Natural killer cell (primary cell): ENCODE data around the gene HGS. TPM values are rescaled to one million over a fixed set of nuclear protein-coding genes. Genes with fewer than 3 reads are reported as not detected.

Experiments used
- ATAC-seq, 3 donors: fragments of 150-1000 bp in 2 of 3; fragments of 200-7000 bp in 1 of 3; cut with Tn5 transposase; 1 replicate in 1 of 3; 2 replicates in 2 of 3; pipeline ENCODE4 v1.10.0; 2021; ENCODE audit warnings: mild to moderate bottlenecking in 2 of 3, moderate library complexity in 2 of 3
- DNase-seq, 2 donors: peaks; one replicate each; pipeline versions ENCODE4 v3.0.0 to v3.0.0-alpha.2; 2013 to 2021; ENCODE audit warnings: mixed read lengths in 1 of 2
- H3K27ac ChIP-seq: one replicate; pipeline ENCODE4 v1.5.1; 2013; ENCODE audit warnings: mild to moderate bottlenecking, low read length
- H3K27me3 ChIP-seq: one replicate; pipeline ENCODE4 v1.6.1; 2013; ENCODE audit warnings: low read length; ENCODE audit not compliant: control insufficient read depth, insufficient read depth
- H3K36me3 ChIP-seq: one replicate; pipeline ENCODE4 v1.6.1; 2013; ENCODE audit warnings: low read length; ENCODE audit not compliant: control insufficient read depth, insufficient read depth
- H3K4me1 ChIP-seq: one replicate; pipeline ENCODE4 v1.6.1; 2013; ENCODE audit warnings: low read length; ENCODE audit not compliant: control insufficient read depth, insufficient read depth
- H3K4me3 ChIP-seq: one replicate; pipeline ENCODE4 v1.5.1; 2013; ENCODE audit warnings: low read length
- H3K9me3 ChIP-seq: one replicate; pipeline ENCODE4 v1.6.1; 2013; ENCODE audit warnings: low read length; ENCODE audit not compliant: control insufficient read depth, insufficient read depth
- H3K27ac Mint-ChIP-seq, 2 donors: one replicate each; pipeline ENCODE4 v1.8.0; 2022; ENCODE audit warnings: mild to moderate bottlenecking in 2 of 2, mixed read lengths in 2 of 2, moderate library complexity in 1 of 2
- H3K27me3 Mint-ChIP-seq, 2 donors: one replicate each; pipeline ENCODE4 v1.8.0; 2022; ENCODE audit warnings: low read depth in 2 of 2, mixed read lengths in 2 of 2
- H3K36me3 Mint-ChIP-seq: one replicate; pipeline ENCODE4 v1.8.0; 2022; ENCODE audit warnings: mixed read lengths
- H3K4me1 Mint-ChIP-seq, 2 donors: one replicate each; pipeline ENCODE4 v1.8.0; 2022; ENCODE audit warnings: mixed read lengths in 2 of 2
- H3K4me3 Mint-ChIP-seq: one replicate; pipeline ENCODE4 v1.8.0; 2022; ENCODE audit warnings: mild to moderate bottlenecking, moderate library complexity, mixed read lengths
- H3K9me3 Mint-ChIP-seq, 2 donors: one replicate each; pipeline ENCODE4 v1.8.0; 2022; ENCODE audit warnings: mixed read lengths in 2 of 2
- WGBS: methylation state at CpG from one replicate; pipeline ENCODE4 v1.1.7; 2013; ENCODE audit warnings: missing lambda C conversion rate; ENCODE audit not compliant: insufficient coverage; 5-methylcytosine and 5-hydroxymethylcytosine counted together
- intact Hi-C: fragments of 100-400 bp; cut with micrococcal nuclease; formaldehyde crosslinking; loops from one replicate; pipeline ENCODE4 v1.14.2; 2022
- total RNA-seq, 4 donors: library from RNA; stranded (reverse); fragments of 120-200 nt in 1 of 4; gene quantifications; one replicate each; pipeline versions ENCODE4 v1.2.3 to v1.2.4, GENCODE V29; 2013 to 2022
- TF ChIP-seq, protein P1 (sequence below): fragments of 200-600 bp; IDR thresholded peaks from one replicate; pipeline ENCODE4 v1.8.0; 2022; ENCODE audit warnings: antibody characterized with exemption

Gene HGS
- total RNA-seq, 3 donors from 2014 or later (not counting 1 experiment from before 2014, with no cell fraction given): 179 to 186 (median 181) TPM

DNA sequence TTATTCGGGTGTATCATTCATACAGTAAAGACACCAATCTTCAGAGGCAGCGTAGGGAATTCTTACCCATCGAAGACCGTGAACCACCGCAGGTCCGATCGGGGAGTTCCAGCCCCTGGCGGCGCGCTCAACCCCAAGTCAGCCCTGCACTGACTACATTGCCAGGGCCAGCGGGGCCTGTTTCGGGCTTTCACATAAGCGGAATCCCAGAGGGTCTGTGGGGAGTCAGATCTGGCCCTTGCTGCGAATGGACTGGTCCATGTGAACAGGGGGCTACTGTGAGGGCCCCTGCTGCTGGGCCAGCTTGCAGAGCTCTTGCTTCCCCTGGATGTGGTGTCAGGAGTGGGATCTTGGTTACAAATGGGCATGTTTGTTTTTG lies 35.1 kb upstream of the HGS start:
- Mint-ChIP-seq H3K27me3 (peaks cover 0 to 6% of the 10 kb centered on the region in 2 donors), H3K4me3 (no peak overlapping the region), H3K27ac (no peak overlapping the region), H3K4me1 (peaks cover 12 to 18% of the 10 kb centered on the region in 2 donors), H3K9me3 (no peaks in the 10 kb centered on the region), H3K36me3 (no peaks in the 10 kb centered on the region)
- ATAC-seq (no peak), DNase-seq (no peak)
- no peak overlapping the region for H3K27ac ChIP-seq
- WGBS: 71% methylated on average over 14 of the region's 14 CpGs
- H3K4me3 ChIP-seq: no peak overlapping the region
- peaks cover 13% of the 10 kb centered on the region for H3K4me1 ChIP-seq
- H3K36me3 ChIP-seq: no peaks in the 10 kb centered on the region
- TF ChIP-seq, protein P1, sequence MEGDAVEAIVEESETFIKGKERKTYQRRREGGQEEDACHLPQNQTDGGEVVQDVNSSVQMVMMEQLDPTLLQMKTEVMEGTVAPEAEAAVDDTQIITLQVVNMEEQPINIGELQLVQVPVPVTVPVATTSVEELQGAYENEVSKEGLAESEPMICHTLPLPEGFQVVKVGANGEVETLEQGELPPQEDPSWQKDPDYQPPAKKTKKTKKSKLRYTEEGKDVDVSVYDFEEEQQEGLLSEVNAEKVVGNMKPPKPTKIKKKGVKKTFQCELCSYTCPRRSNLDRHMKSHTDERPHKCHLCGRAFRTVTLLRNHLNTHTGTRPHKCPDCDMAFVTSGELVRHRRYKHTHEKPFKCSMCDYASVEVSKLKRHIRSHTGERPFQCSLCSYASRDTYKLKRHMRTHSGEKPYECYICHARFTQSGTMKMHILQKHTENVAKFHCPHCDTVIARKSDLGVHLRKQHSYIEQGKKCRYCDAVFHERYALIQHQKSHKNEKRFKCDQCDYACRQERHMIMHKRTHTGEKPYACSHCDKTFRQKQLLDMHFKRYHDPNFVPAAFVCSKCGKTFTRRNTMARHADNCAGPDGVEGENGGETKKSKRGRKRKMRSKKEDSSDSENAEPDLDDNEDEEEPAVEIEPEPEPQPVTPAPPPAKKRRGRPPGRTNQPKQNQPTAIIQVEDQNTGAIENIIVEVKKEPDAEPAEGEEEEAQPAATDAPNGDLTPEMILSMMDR: no peak
- intact Hi-C loops: no loop called here
- H3K27me3 ChIP-seq: peaks cover 3% of the 10 kb centered on the region
- peaks cover 3% of the 10 kb centered on the region for H3K9me3 ChIP-seq

DNA sequence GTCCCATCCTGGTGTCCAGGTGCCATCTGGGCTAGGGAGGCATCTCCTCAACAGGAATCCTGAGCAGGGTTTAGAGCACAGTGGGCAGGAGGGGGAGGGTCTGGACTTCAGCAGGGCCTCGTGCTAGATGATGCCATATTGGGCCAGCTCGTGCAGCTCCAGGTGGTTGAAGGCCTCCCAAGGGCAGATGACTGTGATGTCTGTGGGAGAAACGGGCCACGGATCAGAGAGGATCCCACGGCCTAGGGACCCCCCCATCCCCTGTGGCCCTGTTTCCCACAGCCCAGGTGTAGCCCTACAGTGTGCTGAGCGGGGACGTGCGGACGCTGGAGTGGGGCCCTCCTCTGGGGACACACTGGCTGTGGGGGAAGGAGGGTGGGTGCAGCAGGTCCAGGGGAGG lies 32.9 kb upstream of the HGS start:
- no peaks in the 10 kb centered on the region for H3K36me3 ChIP-seq
- no peak overlapping the region for H3K27ac ChIP-seq

DNA sequence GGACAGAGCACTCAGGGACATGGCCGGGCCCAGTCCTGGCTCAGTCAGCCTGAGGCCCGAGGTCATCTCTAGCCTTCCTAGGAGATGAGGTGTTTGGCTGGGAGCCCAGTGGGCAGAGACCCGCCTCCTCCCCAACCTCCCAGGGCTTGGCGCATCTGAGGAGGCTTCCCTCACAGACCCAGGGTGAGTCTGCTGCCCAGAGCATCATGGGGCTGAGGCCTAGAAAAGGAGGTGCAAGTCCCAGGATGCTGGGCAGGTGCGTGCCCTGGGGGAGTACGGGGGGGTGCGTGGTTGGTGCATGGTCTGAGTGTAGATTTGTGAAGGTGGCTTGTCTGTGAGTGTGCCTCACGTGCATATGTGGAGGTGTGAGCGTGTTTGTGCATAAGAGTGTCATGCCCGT lies 32.1 kb upstream of the HGS start:
- DNase-seq (no peak), ATAC-seq (no peak)
- H3K4me1 Mint-ChIP-seq: peaks cover 14 to 24% of the 10 kb centered on the region in 2 donors
- no peaks in the 10 kb centered on the region for H3K9me3 Mint-ChIP-seq
- H3K27ac Mint-ChIP-seq: peak overlapping the region in 1 of 2 donors; percentile 51
- Histone ChIP-seq H3K36me3 (no peaks in the 10 kb centered on the region), H3K4me1 (peaks cover 17% of the 10 kb centered on the region), H3K4me3 (no peak overlapping the region), H3K9me3 (peaks cover 3% of the 10 kb centered on the region), H3K27ac (no peak overlapping the region), H3K27me3 (peaks cover 3% of the 10 kb centered on the region)
- WGBS: 87% methylated on average over 9 of the region's 10 CpGs
- intact Hi-C loops: no loop called here
- peak overlapping the region; percentile 77 for H3K4me3 Mint-ChIP-seq
- no peaks in the 10 kb centered on the region for H3K36me3 Mint-ChIP-seq
- TF ChIP-seq, protein P1: no peak
- H3K27me3 Mint-ChIP-seq: peaks cover 0 to 6% of the 10 kb centered on the region in 2 donors

More for the DNA sequence above, 32.9 kb upstream of the HGS start:
- peaks cover 3% of the 10 kb centered on the region for H3K27me3 ChIP-seq
- Mint-ChIP-seq H3K27ac (no peak overlapping the region), H3K4me1 (peaks cover 14 to 24% of the 10 kb centered on the region in 2 donors), H3K4me3 (no peak overlapping the region), H3K36me3 (no peaks in the 10 kb centered on the region), H3K27me3 (peaks cover 0 to 6% of the 10 kb centered on the region in 2 donors), H3K9me3 (no peaks in the 10 kb centered on the region)
- WGBS: 90% methylated on average over 9 of the region's 9 CpGs
- ATAC-seq: no peak
- TF ChIP-seq, protein P1: no peak
- H3K4me1 ChIP-seq: peaks cover 17% of the 10 kb centered on the region
- no peak overlapping the region for H3K4me3 ChIP-seq
- intact Hi-C loops: no loop called here
- no peak for DNase-seq
- peaks cover 3% of the 10 kb centered on the region for H3K9me3 ChIP-seq
